HepG2 (cell line): ENCODE data around the gene PIN4. TPM values are rescaled to one million over a fixed set of nuclear protein-coding genes. Genes with fewer than 3 reads are reported as not detected.

Experiments used
- ATAC-seq: fragments of 200-7000 bp; cut with Tn5 transposase; 3 replicates; pipeline ENCODE4 v1.9.1; 2020; ENCODE audit warnings: mild to moderate bottlenecking, moderate library complexity
- BruUV-seq: library from RNA; stranded (reverse); fragments of 400-500 nt; replicated peaks from 2 replicates; lab custom pipeline; 2021; lab: Mats Ljungman, UMichigan
- CTCF ChIA-PET: fragments of 300-600 bp; formaldehyde crosslinking; extraction: SDS; loops from one replicate; lab custom pipeline; 2021; ENCODE audit warnings: low total read pairs, inconsistent platforms, low intra/inter-chr PET ratio; lab: Yijun Ruan, JAX
- POLR2A ChIA-PET: fragments of 350-600 bp; sonication (Branson Sonifier 250); formaldehyde crosslinking; loops from one replicate; lab custom pipeline; 2020; ENCODE audit warnings: antibody characterized with exemption, inconsistent platforms; lab: Yijun Ruan, JAX
- DNase-seq: peaks from one replicate; pipeline ENCODE4 v3.0.0-alpha.2; 2015; ENCODE audit warnings: low spot score
- FAIRE-seq: peaks from 3 replicates; lab custom pipeline; 2011; peaks lifted over from hg19 to GRCh38; lab: Jason Lieb, UNC
- H2AFZ ChIP-seq: one replicate; pipeline ENCODE4 v1.6.1; 2011; ENCODE audit warnings: low read length, inconsistent platforms
- H3K27ac ChIP-seq: fragments of 300-600 bp; 3 replicates; pipeline ENCODE4 v1.8.0; 2011; ENCODE audit warnings: mixed run types, mild to moderate bottlenecking, mixed read lengths, low read length, inconsistent platforms; ENCODE audit not compliant: insufficient read depth; ENCODE audit errors: extremely low read length
- H3K27me3 ChIP-seq, 2 experiments: fragments of 200-600 bp in 1 of 2; 2 replicates in 1 of 2; 3 replicates in 1 of 2; pipeline versions ENCODE4 v1.6.0 to v1.8.0; 2011; ENCODE audit warnings: low read length in 2 of 2, mild to moderate bottlenecking in 2 of 2, moderate library complexity in 2 of 2, inconsistent platforms in 1 of 2; ENCODE audit not compliant: insufficient read depth in 2 of 2, control insufficient read depth in 1 of 2
- H3K36me3 ChIP-seq, 2 experiments: fragments of 200-600 bp in 1 of 2; replicated peaks in 1 of 2; 2 replicates in 1 of 2; 3 replicates in 1 of 2; pipeline versions ENCODE4 v1.5.1 to v1.8.0; 2011; ENCODE audit warnings: low read length in 2 of 2, inconsistent platforms in 1 of 2; ENCODE audit not compliant: insufficient read depth in 2 of 2, control insufficient read depth in 1 of 2
- H3K4me1 ChIP-seq: 2 replicates; pipeline ENCODE4 v1.5.1; 2012; ENCODE audit warnings: low read length, inconsistent platforms; ENCODE audit not compliant: insufficient read depth
- H3K4me2 ChIP-seq: 2 replicates; pipeline ENCODE4 v1.6.0; 2011; ENCODE audit warnings: low read depth, low read length, inconsistent platforms
- H3K4me3 ChIP-seq, 3 experiments: fragments of 200-600 bp in 1 of 3; sonication (generic), shearing (Covaris generic) in 1 of 3; replicated peaks in 1 of 3; 2 replicates each; pipeline ENCODE4 v1.5.1; 2011 to 2016; ENCODE audit warnings: low read length in 3 of 3, inconsistent platforms in 2 of 3, low read depth in 2 of 3, mild to moderate bottlenecking in 2 of 3, control low read depth in 1 of 3, mixed read lengths in 1 of 3; ENCODE audit not compliant: insufficient read depth in 1 of 3
- H3K79me2 ChIP-seq: one replicate; pipeline ENCODE4 v1.6.1; 2011; ENCODE audit warnings: low read length, inconsistent platforms; ENCODE audit not compliant: insufficient read depth
- H3K9ac ChIP-seq: 2 replicates; pipeline ENCODE4 v1.6.0; 2011; ENCODE audit warnings: mild to moderate bottlenecking, low read depth, low read length, inconsistent platforms; ENCODE audit not compliant: insufficient read depth
- H3K9me3 ChIP-seq: 2 replicates; pipeline ENCODE4 v1.5.1; 2012; ENCODE audit warnings: mild to moderate bottlenecking, low read length
- H4K20me1 ChIP-seq: 2 replicates; pipeline ENCODE4 v1.6.0; 2011; ENCODE audit warnings: inconsistent platforms, mild to moderate bottlenecking, low read length, moderate library complexity; ENCODE audit not compliant: insufficient read depth
- BRD4 ChIP-seq: sonication (generic); formaldehyde crosslinking; IDR thresholded peaks from 2 replicates; pipeline ENCODE4 v1.4.0; 2020; ENCODE audit warnings: missing genetic modification reagents
- GFI1 ChIP-seq: sonication (generic); formaldehyde crosslinking; IDR thresholded peaks from 2 replicates; pipeline ENCODE4 v1.5.0; 2020; ENCODE audit warnings: missing genetic modification reagents, mild to moderate bottlenecking, borderline replicate concordance
- GMEB2 ChIP-seq: IDR thresholded peaks from 2 replicates; pipeline ENCODE4 v1.6.1; 2016; ENCODE audit warnings: missing biosample characterization, missing genetic modification reagents, low read depth
- JUNB ChIP-seq: sonication (generic); formaldehyde crosslinking; IDR thresholded peaks from 2 replicates; pipeline ENCODE4 v1.8.0; 2022; ENCODE audit warnings: missing genetic modification reagents, mild to moderate bottlenecking, borderline replicate concordance
- MEF2D ChIP-seq: sonication (generic); formaldehyde crosslinking; IDR thresholded peaks from 2 replicates; pipeline ENCODE4 v1.5.1; 2020; ENCODE audit warnings: mild to moderate bottlenecking, missing genetic modification reagents
- PAX8 ChIP-seq: sonication (generic); formaldehyde crosslinking; IDR thresholded peaks from 2 replicates; pipeline ENCODE4 v1.8.0; 2022; ENCODE audit warnings: mild to moderate bottlenecking, missing genetic modification reagents, borderline replicate concordance
- STAG1 ChIP-seq: sonication (generic); formaldehyde crosslinking; IDR thresholded peaks from 2 replicates; pipeline ENCODE4 v1.4.0; 2020; ENCODE audit warnings: missing genetic modification reagents
- TARDBP ChIP-seq: sonication (generic); formaldehyde crosslinking; IDR thresholded peaks from 2 replicates; pipeline ENCODE4 v1.8.0; 2022; ENCODE audit warnings: mild to moderate bottlenecking, missing genetic modification reagents
- TCF7 ChIP-seq: sonication (generic); IDR thresholded peaks from 2 replicates; pipeline ENCODE4 v1.6.1; 2016; ENCODE audit warnings: antibody characterized with exemption, low read depth
- ZFAT ChIP-seq: sonication (generic); formaldehyde crosslinking; conservative IDR thresholded peaks from 2 replicates; pipeline ENCODE4 v1.8.1; 2023; ENCODE audit warnings: missing genetic modification reagents, inconsistent platforms
- ZNF317 ChIP-seq: sonication (generic); formaldehyde crosslinking; IDR thresholded peaks from 2 replicates; pipeline ENCODE4 v1.5.0; 2020; ENCODE audit warnings: mild to moderate bottlenecking, missing genetic modification reagents
- WGBS: methylation state at CpG from one replicate; pipeline ENCODE4 v1.1.6; 2017; ENCODE audit warnings: low lambda C conversion rate; 5-methylcytosine and 5-hydroxymethylcytosine counted together
- in situ Hi-C: cut with HindIII; loops from 2 replicates; pipeline ENCODE4 v1.10.0; 2017; ENCODE audit warnings: low pct_unique_long_range_greater_than_20kb; ENCODE audit not compliant: extremely low pct_ligation_motif_present
- intact Hi-C: fragments of 100-400 bp; cut with micrococcal nuclease; formaldehyde crosslinking; loops from one replicate; pipeline ENCODE4 v1.10.0; 2022; ENCODE audit not compliant: unreplicated experiment
- polyA plus RNA-seq, 8 experiments: library from polyadenylated mRNA; depleted of rRNA in 3 of 8; stranded (reverse) in 7 of 8; unstranded in 1 of 8; fragments of >200 nt; fragmentation: Illumina TruSeq in 4 of 8; extraction: Trizol in 4 of 8; gene quantifications; 2 replicates each; pipeline versions ENCODE4 v1.2.1 to v1.2.3, GENCODE V29; 2011 to 2016; ENCODE audit warnings: low read depth in 4 of 8, missing spikeins in 1 of 8, mixed read lengths in 1 of 8; ENCODE audit not compliant: insufficient read depth in 1 of 8
- total RNA-seq, 5 experiments: library from RNA; depleted of rRNA; stranded (reverse); fragments of >200 nt; fragmentation: Illumina TruSeq; extraction: Trizol; gene quantifications; 2 replicates each; pipeline ENCODE4 v1.2.3, GENCODE V29; 2016; ENCODE audit warnings: low read depth in 1 of 5
- TF ChIP-seq, protein P1 (sequence below): sonication (generic); formaldehyde crosslinking; IDR thresholded peaks from 2 replicates; pipeline ENCODE4 v1.5.0; 2020; ENCODE audit warnings: missing genetic modification reagents
- TF ChIP-seq, protein P2 (sequence below): sonication (generic); formaldehyde crosslinking; IDR thresholded peaks from 2 replicates; pipeline ENCODE4 v1.4.0; 2020; ENCODE audit warnings: mild to moderate bottlenecking, low read depth, missing genetic modification reagents

The PIN4 gene
- total and polyA plus RNA-seq, 2 of the 13 experiments (the other 11 are each of a cell fraction or from before 2014, with no cell fraction given), result 12.6 to 29.5 TPM

GRCh38 chrX:72207366-72207765 lies 25.8 kb downstream of the PIN4 start:
- Histone ChIP-seq H3K9ac (no peak overlapping the region), H4K20me1 (no peaks in the 10 kb centered on the region), H3K4me2 (no peak overlapping the region), H3K4me1 (no peaks in the 10 kb centered on the region), H3K27ac (no peak overlapping the region), H2AFZ (no peak overlapping the region), H3K4me3 (no peak overlapping the region), H3K79me2 (no peaks in the 10 kb centered on the region), H3K27me3 (no peaks in the 10 kb centered on the region), H3K36me3 (peaks cover 1 to 26% of the 10 kb centered on the region in 2 experiments; a peak in 2 of 5 replicates), H3K9me3 (no peaks in the 10 kb centered on the region)
- in situ Hi-C loops (no loop called here), intact Hi-C loops (no loop called here)
- DNase-seq (no peak), FAIRE-seq (no peak), ATAC-seq (no peak)
- 97% methylated on average over 4 of the region's 4 CpGs for WGBS
- no TSS peak for BruUV-seq
- ChIA-PET CTCF (no interaction called here), POLR2A (no interaction called here)
- TF ChIP-seq JUNB (CRISPR knock-in tag) (no peak), GMEB2 (CRISPR knock-in tag) (no peak)

DNA sequence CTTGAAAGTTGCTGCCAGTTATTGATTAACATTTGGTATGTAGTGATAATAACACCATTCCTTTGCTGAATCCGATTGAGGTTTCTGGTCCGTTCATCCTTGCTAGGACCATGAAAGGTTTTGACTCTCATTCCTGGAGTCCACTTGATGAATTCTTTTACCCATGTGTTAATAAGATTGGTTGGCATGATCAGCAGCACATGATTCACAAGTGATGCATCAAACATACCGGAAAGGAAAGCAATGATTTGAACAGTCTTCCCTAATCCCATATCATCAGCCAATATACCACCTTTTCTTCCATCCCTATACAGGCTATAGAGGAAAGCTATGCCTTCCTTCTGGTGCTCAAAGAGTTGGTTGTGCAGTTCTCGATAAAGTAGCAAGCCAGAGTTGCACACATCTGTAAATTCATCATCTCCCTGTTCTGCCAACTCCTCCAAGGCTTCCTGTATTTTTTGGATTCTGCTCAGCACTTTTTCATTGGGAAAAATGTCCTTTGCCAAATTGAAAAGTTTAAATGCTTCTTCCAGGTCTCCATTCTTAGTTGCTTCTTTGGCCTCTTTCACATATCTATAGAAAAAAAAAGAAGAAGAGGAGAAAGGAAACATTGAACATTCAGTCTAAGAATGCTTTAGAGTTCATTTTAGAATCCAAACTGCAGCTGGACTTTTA lies 26.7 kb downstream of the PIN4 start:
- H4K20me1 ChIP-seq, result no peaks in the 10 kb centered on the region
- H3K27ac ChIP-seq, result no peak overlapping the region
- H3K4me3 ChIP-seq, result no peak overlapping the region
- ChIA-PET CTCF (no interaction called here), POLR2A (no interaction called here)
- no peaks in the 10 kb centered on the region for H3K4me1 ChIP-seq
- in situ Hi-C loops (no loop called here), intact Hi-C loops (no loop called here)
- no peak overlapping the region for H3K4me2 ChIP-seq
- H3K27me3 ChIP-seq, result no peaks in the 10 kb centered on the region
- no peaks in the 10 kb centered on the region for H3K79me2 ChIP-seq
- DNase-seq (no peak), ATAC-seq (no peak), FAIRE-seq (no peak)
- no peaks in the 10 kb centered on the region for H3K9me3 ChIP-seq
- H3K36me3 ChIP-seq, result peaks cover 1 to 26% of the 10 kb centered on the region in 2 experiments; a peak in 2 of 5 replicates
- H2AFZ ChIP-seq, result no peak overlapping the region
- 86% methylated on average over 2 of the region's 4 CpGs for WGBS
- H3K9ac ChIP-seq, result no peak overlapping the region
- BruUV-seq, result no TSS peak
- no peak for TF ChIP-seq ZNF317 (CRISPR knock-in tag)
- no peak for TF ChIP-seq TCF7
- TF ChIP-seq, protein P1, sequence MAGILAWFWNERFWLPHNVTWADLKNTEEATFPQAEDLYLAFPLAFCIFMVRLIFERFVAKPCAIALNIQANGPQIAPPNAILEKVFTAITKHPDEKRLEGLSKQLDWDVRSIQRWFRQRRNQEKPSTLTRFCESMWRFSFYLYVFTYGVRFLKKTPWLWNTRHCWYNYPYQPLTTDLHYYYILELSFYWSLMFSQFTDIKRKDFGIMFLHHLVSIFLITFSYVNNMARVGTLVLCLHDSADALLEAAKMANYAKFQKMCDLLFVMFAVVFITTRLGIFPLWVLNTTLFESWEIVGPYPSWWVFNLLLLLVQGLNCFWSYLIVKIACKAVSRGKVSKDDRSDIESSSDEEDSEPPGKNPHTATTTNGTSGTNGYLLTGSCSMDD (CRISPR knock-in tag), result no peak
- no peak for TF ChIP-seq STAG1
- no peak for TF ChIP-seq ZFAT (CRISPR knock-in tag)
- TF ChIP-seq, protein P2, sequence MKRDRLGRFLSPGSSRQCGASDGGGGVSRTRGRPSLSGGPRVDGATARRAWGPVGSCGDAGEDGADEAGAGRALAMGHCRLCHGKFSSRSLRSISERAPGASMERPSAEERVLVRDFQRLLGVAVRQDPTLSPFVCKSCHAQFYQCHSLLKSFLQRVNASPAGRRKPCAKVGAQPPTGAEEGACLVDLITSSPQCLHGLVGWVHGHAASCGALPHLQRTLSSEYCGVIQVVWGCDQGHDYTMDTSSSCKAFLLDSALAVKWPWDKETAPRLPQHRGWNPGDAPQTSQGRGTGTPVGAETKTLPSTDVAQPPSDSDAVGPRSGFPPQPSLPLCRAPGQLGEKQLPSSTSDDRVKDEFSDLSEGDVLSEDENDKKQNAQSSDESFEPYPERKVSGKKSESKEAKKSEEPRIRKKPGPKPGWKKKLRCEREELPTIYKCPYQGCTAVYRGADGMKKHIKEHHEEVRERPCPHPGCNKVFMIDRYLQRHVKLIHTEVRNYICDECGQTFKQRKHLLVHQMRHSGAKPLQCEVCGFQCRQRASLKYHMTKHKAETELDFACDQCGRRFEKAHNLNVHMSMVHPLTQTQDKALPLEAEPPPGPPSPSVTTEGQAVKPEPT (CRISPR knock-in tag), result no peak
- TF ChIP-seq GFI1, result no peak
- TF ChIP-seq BRD4 (CRISPR knock-in tag), result no peak
- TF ChIP-seq PAX8 (CRISPR knock-in tag), result no peak
- TF ChIP-seq MEF2D (CRISPR knock-in tag), result no peak
- TF ChIP-seq TARDBP (CRISPR knock-in tag), result no peak
